ENCODE data around the gene CALHM6.
"Not testable (repeated sequence)": the region's sequence is repeated elsewhere in the genome, so short reads cannot be mapped to it uniquely, and the experiment has no call there.

Gene CALHM6

GRCh38 chr6:116483616-116484015 is 22.4 kb downstream of the CALHM6 start:
- DNase-seq = no peak

DNA sequence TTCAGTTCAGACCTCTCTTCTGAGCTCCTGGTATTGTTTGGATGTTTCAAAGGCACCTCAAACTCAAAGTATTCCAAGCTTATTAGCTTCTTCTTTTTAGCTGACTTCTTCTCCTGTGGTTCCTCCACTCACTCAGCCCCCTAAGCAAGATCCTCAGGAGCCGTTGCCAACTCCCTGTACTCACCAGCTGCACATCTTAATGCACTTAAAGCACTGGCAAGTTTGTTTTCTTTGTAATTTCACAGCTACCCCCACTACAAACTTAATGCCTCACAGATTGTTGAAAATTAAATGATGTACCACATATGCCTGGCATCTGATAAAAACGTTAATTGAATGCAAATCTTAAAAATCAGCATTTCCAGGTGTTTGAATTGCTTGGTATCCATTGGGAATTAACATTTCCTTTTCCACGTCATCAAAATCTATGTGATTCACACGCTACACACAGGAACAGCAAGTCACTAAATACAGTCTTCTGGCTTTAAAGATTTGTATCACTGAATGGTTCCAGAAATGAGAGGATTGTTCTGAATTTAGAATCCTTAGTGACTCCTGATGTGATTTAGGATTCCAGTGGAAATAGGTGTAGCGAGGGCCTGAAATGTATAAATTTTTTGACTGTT is 24.5 kb downstream of the CALHM6 start:
- DNase-seq = no peak

- no peak for DNase-seq
Measured at GRCh38 chr6:116491610-116492330, 30.6 kb downstream of the CALHM6 start.

GRCh38 chr6:116492331-116493067 is 31.3 kb downstream of the CALHM6 start:
- no peak for DNase-seq

DNA sequence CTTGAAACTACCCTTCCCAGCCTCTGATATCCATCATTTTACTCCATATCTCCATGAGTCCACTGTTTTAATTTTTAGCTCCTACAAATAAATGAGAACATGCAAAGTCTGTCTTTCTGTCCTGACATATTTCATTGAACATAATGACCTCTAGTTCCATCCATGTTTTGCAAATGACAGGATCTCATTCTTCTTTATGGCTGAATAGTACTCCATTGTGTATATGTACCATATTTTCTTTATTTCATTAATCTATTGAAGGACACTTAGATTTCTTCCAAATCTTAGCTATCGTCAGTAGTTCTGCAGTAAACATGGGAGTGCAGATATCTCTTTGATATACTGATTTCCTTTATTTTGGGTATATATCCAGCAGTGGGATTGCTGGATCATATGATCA is 34.0 kb downstream of the CALHM6 start:
- DNase-seq = not testable (repeated sequence)

DNA sequence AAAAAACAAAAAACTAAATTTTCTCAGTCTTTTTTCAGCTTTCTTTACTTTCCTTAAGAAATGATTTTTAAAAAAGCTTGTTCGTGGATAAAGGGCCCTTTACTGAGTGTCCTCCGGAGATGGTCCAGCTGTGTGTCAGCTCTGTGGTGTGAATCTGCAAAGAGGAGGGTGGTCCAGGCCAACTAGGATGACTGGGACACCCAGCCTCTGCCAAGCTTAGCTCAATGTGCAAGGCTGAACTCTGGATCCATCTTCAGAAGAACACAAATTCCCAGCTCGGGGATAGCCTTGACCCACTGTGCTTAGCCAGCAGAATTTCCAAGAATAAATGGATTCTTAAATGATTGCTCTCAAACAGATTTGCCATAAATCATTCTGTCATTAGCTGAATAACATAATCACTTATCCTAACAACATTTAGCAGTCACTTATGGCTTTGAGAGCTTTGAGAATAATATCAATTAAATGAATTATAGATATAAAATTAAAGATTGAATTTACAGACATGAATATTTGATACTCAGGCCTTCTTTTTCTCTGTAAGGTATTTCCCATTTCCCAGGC is 36.0 kb downstream of the CALHM6 start:
- DNase-seq = no peak

- DNase-seq = no peak
Measured at GRCh38 chr6:116500969-116501433, 39.8 kb downstream of the CALHM6 start.

- DNase-seq = no peak
Measured at GRCh38 chr6:116507324-116507723, 46.1 kb downstream of the CALHM6 start.

DNA sequence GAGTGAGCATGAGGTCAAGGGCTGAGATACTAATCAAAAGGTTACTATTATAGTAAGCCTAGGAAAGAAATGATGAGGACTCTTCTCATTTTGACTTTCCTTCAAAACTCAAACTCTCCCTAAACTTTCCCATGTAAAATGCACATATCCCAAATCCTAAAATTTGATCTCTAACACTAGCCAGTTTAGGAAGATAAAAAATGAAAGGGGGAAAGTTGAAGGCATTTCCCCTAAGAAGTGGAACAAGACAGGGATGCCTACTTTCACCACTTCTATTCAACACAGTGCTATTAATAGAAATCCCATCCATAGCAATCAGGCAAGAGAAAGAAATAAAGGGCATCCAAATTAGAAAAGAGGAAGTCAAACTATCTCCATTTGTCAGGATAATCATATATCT is 47.4 kb downstream of the CALHM6 start:
- DNase-seq = no peak

DNA sequence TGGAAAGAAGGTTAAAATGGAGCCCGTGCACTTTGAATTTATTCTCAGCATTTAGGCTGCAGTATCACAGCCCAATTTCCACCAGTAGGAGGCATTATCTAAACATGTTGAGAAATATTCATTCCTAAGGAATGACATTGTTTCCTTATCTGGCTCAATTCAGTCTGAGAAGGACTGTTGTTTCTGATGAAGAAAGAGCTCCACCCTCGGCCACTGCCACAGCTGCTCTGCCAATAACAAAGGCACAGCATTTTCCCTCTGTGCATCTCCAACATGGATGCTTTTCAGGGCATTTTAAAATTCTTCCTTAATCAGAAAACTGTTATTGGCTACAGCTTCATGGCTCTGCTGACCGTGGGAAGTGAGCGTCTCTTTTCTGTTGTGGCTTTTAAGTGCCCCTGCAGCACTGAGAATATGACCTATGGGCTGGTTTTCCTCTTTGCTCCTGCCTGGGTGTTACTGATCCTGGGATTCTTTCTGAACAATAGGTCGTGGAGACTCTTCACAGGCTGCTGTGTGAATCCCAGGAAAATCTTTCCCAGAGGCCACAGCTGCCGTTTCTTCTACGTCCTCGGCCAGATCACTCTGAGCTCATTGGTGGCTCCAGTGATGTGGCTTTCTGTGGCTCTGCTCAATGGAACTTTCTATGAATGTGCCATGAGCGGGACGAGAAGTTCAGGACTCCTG is 50.4 kb downstream of the CALHM6 start, which contains the start of gene CALHM5:
Gene CALHM5 (plus strand): TSS at position 216 of the 687 bp plus-strand sequence. CDS start 58 bp downstream, at position 274.
- DNase-seq = no peak

DNA sequence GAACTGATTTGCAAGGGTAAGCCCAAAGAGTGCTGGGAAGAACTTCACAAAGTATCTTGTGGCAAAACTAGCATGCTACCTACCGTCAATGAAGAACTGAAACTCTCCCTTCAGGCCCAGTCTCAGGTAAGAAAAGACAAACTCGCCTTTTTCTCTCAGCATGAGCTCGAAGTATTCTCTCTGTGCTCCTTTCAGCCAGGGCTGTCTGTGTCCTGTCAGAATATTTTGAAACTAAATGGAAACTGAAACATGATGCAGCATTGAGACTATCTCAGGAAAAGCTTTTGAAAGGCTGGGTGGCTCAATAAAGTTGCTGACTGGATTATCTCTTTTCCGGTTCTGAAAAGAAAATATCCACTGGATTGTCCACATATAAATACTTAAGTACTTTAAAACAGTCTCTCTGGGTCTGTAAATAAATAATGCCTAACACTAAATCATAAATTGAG is 51.0 kb downstream of the CALHM6 start:
- no peak for DNase-seq

GRCh38 chr6:116512734-116513133 is 51.6 kb downstream of the CALHM6 start:
- DNase-seq = no peak
